HepG2 (cell line): ENCODE data around the gene RTCA. TPM values are rescaled to one million over a fixed set of nuclear protein-coding genes. Genes with fewer than 3 reads are reported as not detected.

Experiments used
- ARNT ChIP-seq: fragments of 450-650 bp; IDR thresholded peaks from 2 replicates; pipeline ENCODE4 v1.6.1; 2017
- JDP2 ChIP-seq: sonication (generic); formaldehyde crosslinking; IDR thresholded peaks from 2 replicates; pipeline ENCODE4 v1.8.1; 2022; ENCODE audit warnings: missing genetic modification reagents, borderline replicate concordance
- NCOA5 ChIP-seq: sonication (generic); formaldehyde crosslinking; IDR thresholded peaks from 2 replicates; pipeline ENCODE4 v1.4.0; 2020; ENCODE audit warnings: missing genetic modification reagents
- PHF5A ChIP-seq: IDR thresholded peaks from one replicate; pipeline ENCODE4 v1.6.1; 2018; ENCODE audit warnings: low read depth, missing genetic modification reagents; ENCODE audit not compliant: unreplicated experiment
- PRDM15 ChIP-seq: sonication (generic); formaldehyde crosslinking; IDR thresholded peaks from 2 replicates; pipeline ENCODE4 v1.4.0; 2020; ENCODE audit warnings: missing genetic modification reagents
- SAFB2 ChIP-seq: sonication (generic); formaldehyde crosslinking; IDR thresholded peaks from 2 replicates; pipeline ENCODE4 v1.5.1; 2020; ENCODE audit warnings: missing genetic modification reagents, low read depth, mild to moderate bottlenecking, borderline replicate concordance
- SMARCC2 ChIP-seq: fragments of 450-650 bp; IDR thresholded peaks from 2 replicates; pipeline ENCODE4 v1.6.1; 2017; ENCODE audit warnings: antibody characterized with exemption, mild to moderate bottlenecking
- TRIM22 ChIP-seq: fragments of 450-650 bp; IDR thresholded peaks from 2 replicates; pipeline ENCODE4 v1.6.1; 2017
- ZBTB38 ChIP-seq: sonication (generic); formaldehyde crosslinking; IDR thresholded peaks from 2 replicates; pipeline ENCODE4 v1.5.1; 2020; ENCODE audit warnings: mild to moderate bottlenecking, missing genetic modification reagents
- ZEB1 ChIP-seq: IDR thresholded peaks from 2 replicates; pipeline ENCODE4 v1.6.1; 2012; ENCODE audit warnings: mild to moderate bottlenecking, low read depth, inconsistent platforms; ENCODE audit not compliant: insufficient replicate concordance
- ZNF12 ChIP-seq: sonication (generic); formaldehyde crosslinking; IDR thresholded peaks from 2 replicates; pipeline ENCODE4 v1.5.0; 2020; ENCODE audit warnings: missing genetic modification reagents
- ZNF3 ChIP-seq: IDR thresholded peaks from 2 replicates; pipeline ENCODE4 v1.7.0; 2017; ENCODE audit warnings: inconsistent platforms
- ZNF350 ChIP-seq: sonication (generic); formaldehyde crosslinking; IDR thresholded peaks from 2 replicates; pipeline ENCODE4 v1.4.0; 2020; ENCODE audit warnings: mild to moderate bottlenecking, low read depth, missing genetic modification reagents, borderline replicate concordance
- ZNF724P ChIP-seq: sonication (generic); formaldehyde crosslinking; IDR thresholded peaks from 2 replicates; pipeline ENCODE4 v1.8.0; 2022; ENCODE audit warnings: missing genetic modification reagents, borderline replicate concordance
- ZNF883 ChIP-seq: sonication (generic); formaldehyde crosslinking; IDR thresholded peaks from 2 replicates; pipeline ENCODE4 v1.5.1; 2020; ENCODE audit warnings: mild to moderate bottlenecking, missing genetic modification reagents; ENCODE audit errors: not compliant biosample characterization
- polyA plus RNA-seq, 8 experiments: library from polyadenylated mRNA; depleted of rRNA in 3 of 8; stranded (reverse) in 7 of 8; unstranded in 1 of 8; fragments of >200 nt; fragmentation: Illumina TruSeq in 4 of 8; extraction: Trizol in 4 of 8; gene quantifications; 2 replicates each; pipeline versions ENCODE4 v1.2.1 to v1.2.3, GENCODE V29; 2011 to 2016; ENCODE audit warnings: low read depth in 4 of 8, missing spikeins in 1 of 8, mixed read lengths in 1 of 8; ENCODE audit not compliant: insufficient read depth in 1 of 8
- total RNA-seq, 5 experiments: library from RNA; depleted of rRNA; stranded (reverse); fragments of >200 nt; fragmentation: Illumina TruSeq; extraction: Trizol; gene quantifications; 2 replicates each; pipeline ENCODE4 v1.2.3, GENCODE V29; 2016; ENCODE audit warnings: low read depth in 1 of 5
- TF ChIP-seq, protein P1 (sequence below): sonication (generic); formaldehyde crosslinking; IDR thresholded peaks from 2 replicates; pipeline ENCODE4 v1.5.1; 2020; ENCODE audit warnings: missing genetic modification reagents, mild to moderate bottlenecking, borderline replicate concordance
- TF ChIP-seq, protein P2 (sequence below): sonication (generic); formaldehyde crosslinking; IDR thresholded peaks from 2 replicates; pipeline ENCODE4 v1.5.1; 2020; ENCODE audit warnings: missing genetic modification reagents, mild to moderate bottlenecking, borderline replicate concordance

RTCA gene
- total and polyA plus RNA-seq, 2 of the 13 experiments (the other 11 are each of a cell fraction or from before 2014, with no cell fraction given): 22.7 to 31.0 TPM

- TF ChIP-seq TRIM22 (no peak), ZNF724P (CRISPR knock-in tag) (no peak), ARNT (no peak), JDP2 (CRISPR knock-in tag) (no peak), SAFB2 (CRISPR knock-in tag) (no peak), NCOA5 (CRISPR knock-in tag) (no peak), ZNF3 (CRISPR knock-in tag) (0 out of 2 replicates have a peak, but pooled peaks have one; percentile 33), ZEB1 (no peak), SMARCC2 (no peak), PRDM15 (no peak), ZNF12 (CRISPR knock-in tag) (peak; percentile 41; the same call in 1 of the 2 replicates), PHF5A (CRISPR knock-in tag) (no peak), ZNF350 (CRISPR knock-in tag) (peak; percentile 42; the same call in 1 of the 2 replicates), ZNF883 (peak; percentile 57), ZBTB38 (CRISPR knock-in tag) (peak; percentile 16; the same call in 1 of the 2 replicates)
- TF ChIP-seq, protein P1, sequence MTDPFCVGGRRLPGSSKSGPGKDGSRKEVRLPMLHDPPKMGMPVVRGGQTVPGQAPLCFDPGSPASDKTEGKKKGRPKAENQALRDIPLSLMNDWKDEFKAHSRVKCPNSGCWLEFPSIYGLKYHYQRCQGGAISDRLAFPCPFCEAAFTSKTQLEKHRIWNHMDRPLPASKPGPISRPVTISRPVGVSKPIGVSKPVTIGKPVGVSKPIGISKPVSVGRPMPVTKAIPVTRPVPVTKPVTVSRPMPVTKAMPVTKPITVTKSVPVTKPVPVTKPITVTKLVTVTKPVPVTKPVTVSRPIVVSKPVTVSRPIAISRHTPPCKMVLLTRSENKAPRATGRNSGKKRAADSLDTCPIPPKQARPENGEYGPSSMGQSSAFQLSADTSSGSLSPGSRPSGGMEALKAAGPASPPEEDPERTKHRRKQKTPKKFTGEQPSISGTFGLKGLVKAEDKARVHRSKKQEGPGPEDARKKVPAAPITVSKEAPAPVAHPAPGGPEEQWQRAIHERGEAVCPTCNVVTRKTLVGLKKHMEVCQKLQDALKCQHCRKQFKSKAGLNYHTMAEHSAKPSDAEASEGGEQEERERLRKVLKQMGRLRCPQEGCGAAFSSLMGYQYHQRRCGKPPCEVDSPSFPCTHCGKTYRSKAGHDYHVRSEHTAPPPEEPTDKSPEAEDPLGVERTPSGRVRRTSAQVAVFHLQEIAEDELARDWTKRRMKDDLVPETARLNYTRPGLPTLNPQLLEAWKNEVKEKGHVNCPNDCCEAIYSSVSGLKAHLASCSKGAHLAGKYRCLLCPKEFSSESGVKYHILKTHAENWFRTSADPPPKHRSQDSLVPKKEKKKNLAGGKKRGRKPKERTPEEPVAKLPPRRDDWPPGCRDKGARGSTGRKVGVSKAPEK (CRISPR knock-in tag): no peak
- TF ChIP-seq, protein P2, sequence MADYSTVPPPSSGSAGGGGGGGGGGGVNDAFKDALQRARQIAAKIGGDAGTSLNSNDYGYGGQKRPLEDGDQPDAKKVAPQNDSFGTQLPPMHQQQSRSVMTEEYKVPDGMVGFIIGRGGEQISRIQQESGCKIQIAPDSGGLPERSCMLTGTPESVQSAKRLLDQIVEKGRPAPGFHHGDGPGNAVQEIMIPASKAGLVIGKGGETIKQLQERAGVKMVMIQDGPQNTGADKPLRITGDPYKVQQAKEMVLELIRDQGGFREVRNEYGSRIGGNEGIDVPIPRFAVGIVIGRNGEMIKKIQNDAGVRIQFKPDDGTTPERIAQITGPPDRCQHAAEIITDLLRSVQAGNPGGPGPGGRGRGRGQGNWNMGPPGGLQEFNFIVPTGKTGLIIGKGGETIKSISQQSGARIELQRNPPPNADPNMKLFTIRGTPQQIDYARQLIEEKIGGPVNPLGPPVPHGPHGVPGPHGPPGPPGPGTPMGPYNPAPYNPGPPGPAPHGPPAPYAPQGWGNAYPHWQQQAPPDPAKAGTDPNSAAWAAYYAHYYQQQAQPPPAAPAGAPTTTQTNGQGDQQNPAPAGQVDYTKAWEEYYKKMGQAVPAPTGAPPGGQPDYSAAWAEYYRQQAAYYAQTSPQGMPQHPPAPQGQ (CRISPR knock-in tag): no peak
These were observed 16.3 kb upstream of the RTCA start, which contains the start of gene DBT (continued) for GRCh38 chr1:100249537-100250257.
